ENCODE data around the gene KCNN3. TPM values are rescaled to one million over a fixed set of nuclear protein-coding genes. Genes with fewer than 3 reads are reported as not detected.

The KCNN3 gene
- total and polyA plus RNA-seq, 2 of the 8 experiments (the other 6 are each of a cell fraction or from before 2014, with no cell fraction given), result 2.8 to 3.7 TPM

DNA sequence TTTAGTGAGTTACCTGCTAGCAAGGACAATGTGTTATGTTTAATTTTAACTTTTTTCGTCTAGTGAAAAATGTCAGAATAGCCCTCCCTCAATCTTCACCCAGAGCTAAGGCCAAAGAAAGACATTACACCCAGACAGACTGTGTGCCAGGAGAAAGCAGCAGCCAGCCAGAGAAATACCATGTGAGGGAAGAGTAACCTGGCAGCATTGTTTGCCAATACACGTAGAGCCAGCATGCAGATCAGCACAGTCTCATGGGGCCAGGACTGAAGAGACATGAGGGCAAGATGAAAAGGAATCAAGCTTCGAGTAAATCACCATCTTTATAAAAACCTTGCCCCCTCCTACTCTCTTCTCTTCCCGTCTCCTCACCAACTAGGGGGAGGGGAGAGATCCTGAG is 173.6 kb downstream of the KCNN3 start:
- H3K4me3 ChIP-seq (ENCODE audit: extremely low read depth in 1 of 4, insufficient read depth in 2 of 4, low read depth in 3 of 4, low read length in 4 of 4), result no peak overlapping the region
- no peak overlapping the region for H3K56ac ChIP-seq (replicated peaks; ENCODE audit: insufficient read length, low read depth, low read length)
- WGBS, 2 experiments (ENCODE audit: extremely low coverage in 1 of 2, insufficient coverage in 1 of 2, insufficient read length in 1 of 2, insufficient replicate concordance in 2 of 2, low coverage in 1 of 2, low lambda C conversion rate in 2 of 2, missing lambda C conversion rate in 1 of 2), result 75% methylated on average over 4 of the region's 4 CpGs; no CpG with 5 or more reads in 1 of the 2 experiments
- H4K5ac ChIP-seq (ENCODE audit: insufficient read length, low read depth, low read length), result no peak overlapping the region
- ChIA-PET POLR2A (ENCODE audit: partially characterized antibody) (no interaction called here), CTCF (ENCODE audit: partially characterized antibody) (interaction anchor here (0.6 to 1.6 kb wide), 8 partner anchors 19 to 620 kb away, joined by 3 to 6 read pairs (median 3); no protein-coding TSS in a partner anchor)
- no peaks in the 10 kb centered on the region for H3K23me2 ChIP-seq (ENCODE audit: low read depth, low read length)
- H3K36me3 ChIP-seq (ENCODE audit: control insufficient read depth in 2 of 4, insufficient read depth in 4 of 4, low read length in 3 of 4), result no peaks in the 10 kb centered on the region
- H2BK20ac ChIP-seq (ENCODE audit: low read length), result no peak overlapping the region
- no peak overlapping the region for H3K14ac ChIP-seq (ENCODE audit: insufficient read length)
- FAIRE-seq (no peak), DNase-seq (ENCODE audit: low read depth in 1 of 2, low spot score in 2 of 2) (no peak)
- H2BK12ac ChIP-seq (ENCODE audit: low read depth, low read length), result no peak overlapping the region
- H3K79me1 ChIP-seq (ENCODE audit: low read depth, low read length), result no peaks in the 10 kb centered on the region
- H3K9ac ChIP-seq (replicated peaks in 1 of 4; ENCODE audit: extremely low read depth in 1 of 4, low read depth in 3 of 4, low read length in 3 of 4), result no peak overlapping the region
- H3K9me3 ChIP-seq (ENCODE audit: insufficient read depth in 2 of 2, low read depth in 1 of 2, low read length in 1 of 2), result no peaks in the 10 kb centered on the region
- no peak overlapping the region for H2BK5ac ChIP-seq (ENCODE audit: low read depth, low read length)
- peaks cover 0 to 1% (median 0%) of the 10 kb centered on the region in 4 experiments; a peak in 1 of 7 replicates for H3K27me3 ChIP-seq (replicated peaks in 1 of 4; ENCODE audit: control insufficient read depth in 3 of 4, extremely low read depth in 1 of 4, insufficient read depth in 3 of 4, low read length in 3 of 4)
- no peaks in the 10 kb centered on the region for H3K79me2 ChIP-seq (ENCODE audit: control insufficient read depth in 1 of 2, insufficient read depth in 2 of 2, low read length in 2 of 2)
- no peak overlapping the region for H3K27ac ChIP-seq (ENCODE audit: low read depth, low read length)
- H2AFZ ChIP-seq (ENCODE audit: low read length), result no peak overlapping the region
- H2AK5ac ChIP-seq (ENCODE audit: low read depth, low read length), result no peak overlapping the region
- no peak overlapping the region for H4K91ac ChIP-seq (replicated peaks; ENCODE audit: insufficient read length, low read length)
- no peak overlapping the region for H3K18ac ChIP-seq (ENCODE audit: extremely low read depth, low read length)
- no peak overlapping the region for H2BK120ac ChIP-seq (replicated peaks; ENCODE audit: low read depth, low read length)
- H3K4me1 ChIP-seq (replicated peaks in 1 of 4; ENCODE audit: control insufficient read depth in 3 of 4, insufficient read depth in 4 of 4, low read length in 3 of 4), result no peaks in the 10 kb centered on the region
- H4K8ac ChIP-seq (ENCODE audit: extremely low read depth, insufficient read depth, low read length), result no peak overlapping the region
- no peak overlapping the region for H3K4ac ChIP-seq (replicated peaks; ENCODE audit: insufficient read length, low read depth, low read length)
- no peak overlapping the region for H3K4me2 ChIP-seq (ENCODE audit: insufficient read depth in 1 of 2, low read depth in 2 of 2, low read length in 2 of 2)
- no peak overlapping the region for H3K23ac ChIP-seq (ENCODE audit: insufficient read length)
- H2BK15ac ChIP-seq (ENCODE audit: low read length), result no peak overlapping the region
- H4K20me1 ChIP-seq (replicated peaks in 1 of 2; ENCODE audit: control insufficient read depth in 1 of 2, insufficient read depth in 2 of 2, low read length in 2 of 2), result no peaks in the 10 kb centered on the region
- TF ChIP-seq USF2 (IDR thresholded peaks at IDR 0.05; ENCODE audit: low read length), result no peak
- TF ChIP-seq SUZ12 (IDR thresholded peaks at IDR 0.05; ENCODE audit: low read length), result no peak
- TF ChIP-seq RBBP5 (IDR thresholded peaks at IDR 0.05; ENCODE audit: borderline replicate concordance, low read depth, low read length), result no peak
- TF ChIP-seq GTF2F1 (IDR thresholded peaks at IDR 0.05; ENCODE audit: borderline replicate concordance, low read depth, low read length), result no peak
- TF ChIP-seq NRF1 (IDR thresholded peaks at IDR 0.05; ENCODE audit: low read depth, low read length), result no peak
- no peak for TF ChIP-seq EP300 (IDR thresholded peaks at IDR 0.05; ENCODE audit: borderline replicate concordance in 1 of 2, low read depth in 2 of 2, low read length in 2 of 2)
- TF ChIP-seq SP1 (IDR thresholded peaks at IDR 0.05; ENCODE audit: low read depth, low read length), result no peak
- TF ChIP-seq CBX5 (IDR thresholded peaks at IDR 0.05; ENCODE audit: low read depth, low read length), result no peak
- no peak for TF ChIP-seq SIRT6 (IDR thresholded peaks at IDR 0.05; ENCODE audit: low read length)
- no peak for TF ChIP-seq NANOG (IDR thresholded peaks at IDR 0.05; ENCODE audit: insufficient read depth, low read depth, low read length, poor library complexity, severe bottlenecking)
- TF ChIP-seq CHD2 (IDR thresholded peaks at IDR 0.05; ENCODE audit: low read length), result no peak
- no peak for TF ChIP-seq TAF1 (IDR thresholded peaks at IDR 0.05; ENCODE audit: low read depth, low read length)
- TF ChIP-seq SIX5 (IDR thresholded peaks at IDR 0.05; ENCODE audit: low read depth, low read length), result no peak
- no peak for TF ChIP-seq HDAC6 (IDR thresholded peaks at IDR 0.05; ENCODE audit: low read depth, low read length)
